HG02623 (cell line): ENCODE data around the gene ARHGAP33.
"Not testable (repeated sequence)": the region's sequence is repeated elsewhere in the genome, so short reads cannot be mapped to it uniquely, and the experiment has no call there.

Source experiments
- ATAC-seq: cut with Tn5 transposase; IDR thresholded peaks from one replicate; pipeline ENCODE4 v1.9.1; 2021; ENCODE audit warnings: moderate library complexity; ENCODE audit not compliant: unreplicated experiment

The ARHGAP33 gene

DNA sequence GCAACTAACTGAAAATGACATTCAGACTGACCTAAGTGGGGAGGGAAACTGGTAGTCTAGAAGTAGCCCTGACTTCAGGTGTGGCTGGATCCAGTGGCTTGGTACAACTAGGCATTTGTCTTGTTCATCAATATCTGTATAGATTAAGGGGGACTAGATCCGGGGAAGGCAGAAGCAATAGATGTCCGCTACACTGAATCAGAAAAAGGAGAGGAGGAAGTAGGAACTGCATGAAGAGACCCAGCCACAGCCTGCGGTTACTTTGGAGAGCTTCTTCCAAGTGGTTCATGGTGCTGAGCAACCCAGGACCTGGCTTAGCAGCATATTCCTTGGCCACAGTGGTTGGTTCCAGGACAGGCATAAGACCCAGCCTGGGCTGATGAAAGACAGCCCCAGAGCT, 47.2 kb downstream of the ARHGAP33 start:
- no peak for ATAC-seq

DNA sequence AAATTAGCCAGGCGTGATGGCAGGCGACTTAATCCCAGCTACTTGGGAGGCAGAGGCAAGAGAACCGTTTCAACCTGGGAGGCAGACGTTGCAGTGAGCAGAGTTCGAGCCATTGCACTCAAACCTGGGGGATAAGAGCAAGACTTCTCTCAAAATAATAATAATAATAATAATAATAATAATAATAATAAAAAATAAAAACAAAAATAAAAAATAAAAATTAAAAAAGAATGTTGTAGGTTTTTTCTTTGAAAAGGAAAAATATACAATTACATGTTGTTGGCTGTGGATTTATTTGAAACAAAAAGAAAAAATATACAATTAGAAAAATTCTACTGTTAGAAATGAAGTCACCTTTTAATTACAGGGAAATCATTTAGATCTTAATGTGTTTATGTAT, 48.8 kb downstream of the ARHGAP33 start:
- no peak for ATAC-seq

DNA sequence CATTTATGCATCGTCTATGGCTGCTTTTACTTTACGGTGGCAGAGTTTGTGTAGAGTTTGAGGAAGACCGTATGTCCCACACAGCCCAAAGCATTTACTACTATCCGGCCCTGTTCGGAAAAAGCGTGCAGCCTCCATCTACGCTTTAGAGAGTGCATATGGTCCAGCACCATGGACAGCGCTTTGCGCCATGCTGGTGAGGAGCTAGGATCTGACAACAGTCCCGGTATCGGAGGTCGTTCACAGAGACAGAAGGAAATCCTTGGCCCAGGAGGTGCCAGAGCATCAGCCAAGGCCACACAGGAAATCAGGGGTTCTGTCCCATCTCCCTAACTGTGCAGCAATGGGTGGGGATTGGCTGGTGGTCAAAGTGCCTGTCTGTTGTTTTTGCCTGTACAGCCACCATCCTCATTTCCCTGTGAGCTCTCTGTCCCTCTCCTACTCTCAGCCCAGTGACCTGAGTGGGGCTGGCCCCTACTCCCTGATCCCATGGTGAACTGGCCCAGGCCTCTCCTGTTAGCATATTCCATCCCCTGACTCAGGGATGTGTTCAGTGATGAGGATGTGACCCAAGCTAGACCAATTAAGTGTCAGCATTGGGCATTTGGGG, 53.4 kb downstream of the ARHGAP33 start:
- ATAC-seq = no peak

DNA sequence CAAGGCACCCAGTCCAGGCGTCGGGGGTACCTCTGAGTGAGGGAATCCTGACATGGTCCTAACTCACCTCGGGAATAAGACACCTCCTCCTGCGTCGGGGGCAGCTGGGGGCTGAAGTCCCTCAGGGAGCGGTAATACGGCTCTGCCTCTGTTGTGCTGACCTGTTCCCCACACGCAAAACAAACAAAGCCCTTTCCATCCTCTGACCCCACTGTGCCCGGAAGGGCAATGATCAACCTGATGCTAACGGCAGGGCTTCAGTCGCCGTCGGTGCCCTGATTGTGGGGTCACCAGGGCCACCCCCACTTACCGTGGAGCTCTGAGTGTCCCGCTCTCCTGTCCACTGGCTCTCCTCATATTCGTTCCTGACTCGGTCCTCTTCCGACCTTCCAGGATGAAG, 55.6 kb downstream of the ARHGAP33 start:
- ATAC-seq = no peak

DNA sequence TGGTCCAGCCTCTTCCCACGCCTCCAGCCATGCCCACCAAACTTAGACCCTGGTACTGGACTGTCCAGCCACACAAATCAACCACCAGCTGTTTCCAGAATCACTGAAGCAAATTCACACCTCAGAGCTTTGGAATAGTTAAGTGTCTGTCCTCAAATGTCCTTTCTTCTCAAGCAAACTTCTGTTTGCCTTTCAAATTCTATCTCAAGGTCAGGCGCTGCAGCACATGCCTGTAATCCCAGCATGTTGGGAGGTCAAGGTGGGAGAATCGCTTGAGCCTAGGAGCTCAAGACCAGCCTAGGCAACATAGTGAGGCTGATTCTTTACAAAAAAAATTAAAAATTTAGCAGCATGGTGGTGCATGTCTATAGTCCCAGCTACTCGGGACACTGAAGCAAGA, 56.7 kb downstream of the ARHGAP33 start:
- ATAC-seq = no peak

DNA sequence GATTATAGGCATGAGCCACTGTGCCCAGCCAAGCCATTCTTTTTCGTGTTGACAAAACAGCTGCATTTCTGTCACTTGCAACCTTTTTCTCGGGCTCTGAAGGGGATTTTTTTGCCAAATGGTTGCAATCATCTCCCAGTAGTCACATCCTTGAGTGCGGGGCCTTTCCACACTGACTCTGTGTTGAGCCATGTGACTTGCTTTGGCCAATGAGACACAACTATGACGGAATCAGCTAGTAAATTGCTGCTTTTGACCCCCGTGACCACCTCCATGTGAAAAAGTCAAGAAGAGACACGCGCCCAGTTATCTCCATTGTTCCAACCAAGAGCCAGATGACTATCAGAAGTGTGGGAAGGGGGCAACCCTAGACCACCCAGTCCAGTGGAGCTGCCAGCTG, 58.6 kb downstream of the ARHGAP33 start:
- ATAC-seq = no peak

DNA sequence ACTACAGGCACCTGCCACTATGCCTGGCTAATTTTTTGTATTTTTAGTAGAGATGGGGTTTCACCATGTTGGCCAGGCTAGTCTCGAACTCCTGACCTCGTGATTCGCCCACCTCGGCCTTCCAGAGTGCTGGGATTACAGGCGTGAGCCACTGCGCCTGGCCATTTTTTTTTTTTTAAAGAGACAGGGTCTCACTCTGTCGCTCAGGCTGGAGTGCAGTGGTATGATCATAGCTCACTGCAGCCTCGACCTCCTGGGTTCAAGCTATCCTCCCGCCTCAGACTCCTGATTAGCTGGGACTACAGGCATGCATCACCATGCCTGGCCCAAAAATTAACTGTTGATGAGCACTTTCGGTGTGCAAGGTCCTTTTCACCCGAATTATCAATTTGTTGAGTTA, 60.7 kb downstream of the ARHGAP33 start:
- not testable (repeated sequence) for ATAC-seq
